Medulla oblongata (tissue), 1 donor: ENCODE data around the gene CCNQ.
A peak's percentile ranks its signal among the peaks of the same experiment; 100 is the strongest.

Experiments used
- DNase-seq: peaks from one replicate; pipeline ENCODE4 v3.0.0-alpha.2; 2015; ENCODE audit errors: extremely low spot score

The CCNQ gene

DNA sequence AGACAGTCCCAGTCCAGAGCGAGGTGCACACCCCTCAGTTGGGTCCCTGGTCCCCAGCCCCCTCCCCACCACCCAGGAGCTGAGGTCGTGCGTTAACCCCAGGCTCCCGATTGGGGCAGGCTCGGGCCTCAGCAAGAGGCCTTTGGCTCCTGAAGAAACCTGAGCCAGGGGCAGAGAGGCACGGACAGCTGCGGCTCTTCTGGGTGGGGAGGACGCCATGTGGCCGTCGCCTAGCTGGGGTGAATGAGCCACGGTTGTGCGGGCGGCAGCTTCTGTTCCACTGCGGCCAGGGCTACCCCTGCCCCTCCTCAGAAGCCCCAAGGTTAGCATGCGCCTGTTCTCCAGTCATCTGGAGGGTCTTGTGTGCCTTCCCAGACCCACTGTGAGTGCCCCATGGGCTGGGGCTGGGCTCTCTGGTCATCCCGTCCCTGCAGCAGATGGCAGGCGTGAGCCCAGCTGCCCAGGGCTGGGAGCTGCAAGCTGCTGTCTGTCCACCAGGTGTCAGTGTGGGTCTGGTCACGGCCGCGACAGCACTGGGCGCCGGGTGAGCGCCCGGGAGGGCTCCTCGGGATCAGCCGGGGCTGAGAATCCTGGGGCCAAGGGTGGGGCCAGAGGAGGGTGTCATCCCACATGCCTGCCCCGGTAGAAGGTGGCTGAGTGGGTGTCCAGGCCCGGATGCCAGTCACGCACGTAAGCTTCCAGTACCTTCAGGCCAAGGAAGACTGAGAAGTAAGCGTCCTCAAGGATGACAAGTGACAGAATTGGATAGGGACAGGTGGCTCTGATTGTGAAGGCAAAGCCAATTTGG, 59.6 kb downstream of the CCNQ start:
- DNase-seq = peak; percentile 72

DNA sequence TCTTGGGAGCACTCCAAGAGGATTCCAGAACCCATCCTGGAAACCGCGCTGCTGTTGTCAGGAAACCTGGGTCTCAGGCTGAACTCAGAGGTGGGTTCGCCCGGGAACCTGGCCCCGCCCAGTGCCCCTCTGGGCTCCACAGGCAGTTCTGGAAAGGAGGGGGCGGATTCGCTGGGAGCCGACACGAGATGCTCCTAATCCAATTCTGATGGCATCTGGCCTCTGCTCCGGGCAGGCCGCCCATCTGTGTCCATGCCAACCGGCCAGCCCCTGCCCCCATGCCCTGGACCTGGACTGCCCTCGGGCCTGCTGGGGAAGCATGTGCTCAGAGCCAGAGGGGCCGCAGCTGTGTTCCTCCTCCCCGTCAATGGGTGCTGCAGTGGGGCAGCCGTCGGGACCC, 60.5 kb downstream of the CCNQ start:
- DNase-seq = no peak
